GM18909 (cell line): ENCODE data around the gene FZD4.
"Not testable (repeated sequence)": the region's sequence is repeated elsewhere in the genome, so short reads cannot be mapped to it uniquely, and the experiment has no call there.

Experiments used
- ATAC-seq: cut with Tn5 transposase; IDR thresholded peaks from one replicate; pipeline ENCODE4 v1.9.1; 2021; ENCODE audit warnings: mild to moderate bottlenecking; ENCODE audit not compliant: unreplicated experiment, poor library complexity

The FZD4 gene

DNA sequence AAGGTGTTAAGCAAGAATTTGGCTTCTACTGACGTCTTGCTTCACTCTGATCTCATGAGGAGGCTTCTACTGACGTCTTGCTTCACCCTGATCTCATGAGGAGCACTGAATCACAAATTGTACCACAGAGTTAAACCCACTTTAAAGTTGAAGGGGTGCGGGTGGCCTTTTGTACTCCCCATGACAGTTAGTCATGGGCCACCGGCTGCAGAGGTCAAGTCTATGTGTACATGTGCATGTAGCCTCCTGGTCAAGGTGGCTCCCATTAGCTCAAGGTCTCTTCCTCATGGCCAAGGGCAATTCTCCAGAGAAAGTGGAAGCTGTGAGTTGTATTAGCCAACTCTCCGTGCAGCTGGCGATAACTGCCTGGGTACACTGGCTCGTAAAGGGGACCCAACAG, 23.1 kb upstream of the FZD4 start:
- no peak for ATAC-seq

- ATAC-seq: no peak
Observed at GRCh38 chr11:86977441-86978050, 22.4 kb upstream of the FZD4 start.

DNA sequence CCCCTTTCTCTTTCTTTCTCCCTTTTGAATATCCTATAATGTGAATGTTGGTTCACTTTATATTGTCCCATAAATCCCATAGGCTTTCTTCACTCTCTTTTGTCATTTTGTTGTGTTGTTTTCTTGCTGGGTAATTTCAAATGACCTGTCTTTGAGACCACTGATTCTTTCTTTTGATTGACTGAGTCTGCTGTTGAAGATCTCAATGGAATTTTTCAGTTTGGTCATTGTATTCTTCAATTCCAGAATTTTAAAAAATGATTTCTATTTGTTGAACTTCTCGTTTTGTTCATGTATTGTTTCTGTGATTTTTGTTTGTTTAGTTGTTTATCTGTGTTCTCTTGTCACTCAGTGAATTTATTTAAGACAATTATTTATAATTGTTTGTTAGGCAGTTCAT, 17.5 kb upstream of the FZD4 start:
- no peak for ATAC-seq

DNA sequence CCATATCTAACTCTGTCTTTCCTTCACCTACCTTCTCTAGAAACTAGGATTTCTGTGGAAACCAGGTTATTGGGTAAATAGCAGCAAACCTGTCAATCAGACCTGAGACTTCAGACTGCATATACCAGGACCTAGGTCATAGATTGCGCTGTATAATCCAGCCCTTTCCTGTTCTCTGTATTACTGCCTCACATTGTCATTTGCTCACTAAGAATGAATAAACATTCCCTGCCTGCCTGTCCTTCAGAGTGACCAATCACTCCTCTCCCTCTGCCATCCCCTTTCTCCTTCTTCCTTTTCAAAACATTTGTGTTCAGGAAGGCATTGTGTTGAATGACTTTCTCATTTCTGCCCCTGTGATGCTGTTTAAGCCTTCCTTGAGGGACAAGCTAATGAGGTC, 14.1 kb upstream of the FZD4 start:
- ATAC-seq: no peak

DNA sequence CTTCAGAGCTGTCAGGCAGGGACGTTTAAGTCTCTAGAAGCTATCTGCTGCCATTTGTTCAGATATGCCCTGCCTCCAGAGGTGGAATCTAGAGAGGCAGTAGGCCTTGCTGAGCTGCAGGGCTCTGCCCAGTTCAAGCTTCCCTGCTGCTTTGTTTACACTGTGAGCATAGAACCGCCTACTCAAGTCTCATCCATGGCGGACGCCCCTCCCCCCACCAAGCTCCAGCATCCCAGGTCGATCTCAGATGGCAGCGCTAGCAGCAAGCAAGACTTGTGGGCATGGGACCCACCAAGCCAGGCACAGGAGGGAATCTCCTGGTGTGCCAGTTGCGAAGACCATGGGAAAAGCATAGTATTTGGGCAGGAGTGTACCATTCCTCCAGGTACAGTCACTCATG, 12.4 kb upstream of the FZD4 start:
- ATAC-seq: not testable (repeated sequence)

DNA sequence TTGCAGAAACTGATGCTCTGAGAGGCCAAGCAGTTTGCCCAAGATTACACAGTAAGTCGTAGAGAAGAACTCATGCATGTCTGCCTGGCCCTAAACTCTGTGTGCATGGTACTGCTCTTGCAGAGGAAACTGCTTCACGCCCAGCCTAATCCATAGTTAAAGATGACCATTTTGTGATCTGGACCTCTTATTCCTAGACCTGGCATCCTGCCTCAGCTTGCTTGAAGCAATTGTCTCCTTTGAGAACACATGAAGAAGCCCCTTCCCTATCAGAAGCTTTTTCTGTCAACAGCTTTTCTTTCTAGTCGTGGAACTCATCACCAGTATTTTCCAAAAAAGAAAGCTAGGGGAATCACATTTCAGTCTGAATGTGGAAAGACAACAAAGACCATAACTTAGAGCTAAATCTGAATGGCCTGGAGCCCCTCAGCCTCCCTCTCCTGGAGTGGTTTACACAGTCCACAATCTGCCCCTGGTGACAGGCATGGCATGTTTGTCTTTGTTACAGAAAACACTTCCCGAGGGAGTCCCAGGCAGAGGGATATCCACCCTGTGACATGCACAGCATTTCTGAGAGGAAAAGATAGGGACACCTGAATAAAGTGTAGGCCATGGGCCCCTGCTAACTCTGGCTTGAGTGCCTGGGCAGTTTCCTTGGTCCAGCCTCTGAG, 2.9 kb upstream of the FZD4 start:
- no peak for ATAC-seq

GRCh38 chr11:86956905-86957195, 1.7 kb upstream of the FZD4 start:
- ATAC-seq: no peak

- peak; percentile 22 for ATAC-seq
Observed at GRCh38 chr11:86955111-86955360, 159 bp downstream of the FZD4 start.

GRCh38 chr11:86954269-86955110, 705 bp downstream of the FZD4 start:
- ATAC-seq: peak; percentile 1

- ATAC-seq: no peak
Observed at GRCh38 chr11:86952221-86952875, 2.8 kb downstream of the FZD4 start.

DNA sequence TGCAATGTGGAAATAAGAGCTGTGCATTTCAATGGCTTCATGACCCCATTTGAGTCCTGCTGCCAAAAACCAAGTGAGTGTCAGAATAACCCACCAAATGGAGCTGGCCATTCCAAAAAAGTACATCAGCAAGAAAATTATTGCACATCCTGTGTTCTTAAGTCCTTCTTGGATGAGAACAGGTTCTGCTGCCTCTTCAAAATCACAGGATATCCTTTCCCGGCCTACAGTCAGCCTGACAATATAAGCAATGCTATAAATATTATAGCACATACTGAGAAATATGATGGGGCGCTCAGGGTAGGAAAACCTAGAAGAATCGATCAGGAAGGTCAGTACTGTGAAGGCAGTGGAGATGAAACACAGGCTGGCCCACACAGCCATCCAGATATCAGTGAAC, 3.5 kb downstream of the FZD4 start:
- no peak for ATAC-seq

- no peak for ATAC-seq
Observed at GRCh38 chr11:86950661-86950995, 4.6 kb downstream of the FZD4 start.

- ATAC-seq: no peak
Observed at GRCh38 chr11:86949995-86950660, 5.1 kb downstream of the FZD4 start.

DNA sequence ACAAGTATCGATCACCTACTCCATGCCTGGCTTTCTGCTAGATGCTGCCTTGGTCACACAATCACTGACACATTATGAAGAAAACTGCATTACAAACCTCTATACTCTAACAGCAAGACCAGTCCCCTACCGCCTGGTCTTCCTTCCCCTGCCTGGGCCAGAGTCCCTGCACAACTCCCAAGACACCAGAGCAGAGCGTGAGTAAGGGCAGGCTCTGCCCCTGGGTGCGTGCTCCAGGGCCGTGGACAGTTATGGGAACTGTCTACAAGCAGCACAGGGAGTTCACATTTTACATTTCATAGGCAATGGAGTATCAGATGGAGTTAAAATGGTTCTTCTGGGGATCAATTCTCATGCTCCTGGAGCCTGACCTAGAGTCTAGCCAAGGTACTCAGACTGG, 6.5 kb downstream of the FZD4 start:
- no peak for ATAC-seq

DNA sequence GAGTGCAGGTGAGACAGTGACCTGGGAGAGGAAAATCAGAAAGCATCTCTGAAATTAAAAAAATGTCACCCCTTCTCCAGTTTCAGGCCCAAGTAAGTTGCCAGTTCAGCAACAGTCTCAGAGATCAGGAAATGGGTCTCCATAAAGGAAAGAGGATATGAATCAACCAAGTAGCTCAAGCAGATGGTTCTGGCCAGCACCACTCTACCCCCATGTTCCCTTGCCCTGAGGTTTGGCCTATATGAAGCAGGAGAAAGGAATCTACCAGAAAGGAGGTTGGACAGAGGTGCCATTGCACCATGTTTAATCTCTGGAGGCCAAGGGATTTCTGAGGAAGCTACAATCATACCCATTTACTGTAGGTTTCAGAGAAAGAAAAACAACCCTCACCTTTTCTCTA, 7.7 kb downstream of the FZD4 start:
- ATAC-seq: no peak

DNA sequence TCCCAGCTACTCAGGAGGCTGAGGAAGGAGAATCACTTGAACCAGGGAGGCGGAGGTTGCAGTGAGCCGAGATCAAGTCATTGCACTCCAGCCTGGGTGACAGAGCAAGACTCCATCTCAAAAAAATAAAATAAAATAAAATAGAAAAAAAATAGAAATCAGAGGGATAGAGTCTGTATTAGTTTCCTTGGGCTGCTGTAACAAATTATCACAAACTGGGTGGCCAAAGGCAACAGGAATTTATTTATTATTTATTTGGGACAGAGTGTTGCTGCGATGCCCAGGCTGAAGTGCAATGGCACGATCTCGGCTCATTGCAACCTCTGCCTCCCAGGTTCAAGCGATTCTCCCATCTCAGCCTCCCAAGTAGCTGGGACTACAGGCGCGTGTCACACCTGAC, 11.7 kb downstream of the FZD4 start:
- not testable (repeated sequence) for ATAC-seq

GRCh38 chr11:86941871-86942599, 13.2 kb downstream of the FZD4 start:
- ATAC-seq: no peak

DNA sequence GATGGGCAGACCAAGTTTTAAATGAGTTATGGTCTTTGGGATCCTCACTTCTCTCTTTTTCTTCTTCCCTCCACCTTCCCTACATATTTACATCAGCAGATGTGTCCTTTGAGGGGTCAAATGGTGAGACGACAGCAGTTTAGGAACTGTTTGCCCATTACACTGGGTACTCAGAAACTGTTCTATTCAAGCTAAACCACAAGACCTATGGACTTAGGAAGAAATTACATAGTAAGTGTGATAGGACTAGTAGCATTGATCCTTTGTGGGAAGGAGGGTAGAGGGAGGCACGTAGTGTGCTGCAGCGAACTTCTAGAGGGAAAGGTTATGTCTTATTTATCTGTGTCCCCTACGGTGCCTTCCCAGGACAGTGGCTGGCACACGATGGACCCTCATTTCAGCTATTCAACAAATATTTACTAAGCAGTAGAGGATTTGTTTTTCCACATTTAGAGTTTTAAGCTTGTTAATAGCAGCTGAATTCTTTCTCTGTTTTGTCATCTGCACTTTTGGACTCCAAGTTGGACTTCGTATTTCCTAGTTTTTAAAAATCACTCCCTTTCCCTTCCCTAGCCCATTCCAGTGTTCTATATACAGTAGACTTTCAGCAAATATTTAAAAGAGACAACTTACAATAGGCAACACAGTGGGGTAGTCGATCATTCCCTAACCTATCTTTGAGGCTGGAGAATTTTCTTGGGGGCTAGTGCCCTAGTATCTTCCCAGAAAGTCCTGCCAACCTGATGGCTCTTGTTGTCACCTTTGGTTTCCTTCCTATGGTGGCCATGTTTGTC, 13.9 kb downstream of the FZD4 start:
- no peak for ATAC-seq

DNA sequence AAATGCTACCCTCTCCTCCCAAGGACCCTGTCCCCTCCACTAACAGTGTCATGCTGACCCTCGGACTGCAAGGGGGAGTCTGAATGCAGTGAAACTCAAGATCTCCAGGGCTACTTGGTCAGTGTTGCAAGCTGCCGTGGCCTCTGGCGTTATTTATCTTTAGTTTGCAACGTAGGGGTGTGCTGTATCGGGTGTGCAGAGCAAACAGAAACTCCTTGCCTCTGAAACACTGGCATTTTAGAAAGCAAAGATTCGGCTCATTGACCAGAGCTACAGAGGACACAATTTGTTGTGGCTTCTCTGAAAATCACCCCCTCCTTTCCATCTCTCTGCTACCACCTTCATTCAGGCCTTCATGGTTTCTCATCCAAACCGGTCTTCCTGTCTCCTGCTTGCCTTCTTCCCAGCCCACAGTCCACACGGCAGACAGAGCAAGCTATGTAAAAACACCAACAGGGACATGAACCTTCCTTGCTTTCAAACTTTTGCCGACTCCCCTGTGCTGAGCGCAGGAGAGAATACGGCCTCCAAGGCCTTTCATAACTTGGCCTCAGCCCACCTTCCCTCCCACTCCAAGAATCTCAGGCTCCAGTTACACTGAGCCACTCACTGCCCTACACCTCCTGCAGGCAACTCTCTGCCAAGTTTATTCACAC, 14.9 kb downstream of the FZD4 start:
- ATAC-seq: no peak
